ENCODE results near the gene SH3BP2. TPM values are rescaled to one million over a fixed set of nuclear protein-coding genes. Genes with fewer than 3 reads are reported as not detected.

Gene SH3BP2
- polyA plus RNA-seq, 1 experiment: 14.8 TPM

DNA sequence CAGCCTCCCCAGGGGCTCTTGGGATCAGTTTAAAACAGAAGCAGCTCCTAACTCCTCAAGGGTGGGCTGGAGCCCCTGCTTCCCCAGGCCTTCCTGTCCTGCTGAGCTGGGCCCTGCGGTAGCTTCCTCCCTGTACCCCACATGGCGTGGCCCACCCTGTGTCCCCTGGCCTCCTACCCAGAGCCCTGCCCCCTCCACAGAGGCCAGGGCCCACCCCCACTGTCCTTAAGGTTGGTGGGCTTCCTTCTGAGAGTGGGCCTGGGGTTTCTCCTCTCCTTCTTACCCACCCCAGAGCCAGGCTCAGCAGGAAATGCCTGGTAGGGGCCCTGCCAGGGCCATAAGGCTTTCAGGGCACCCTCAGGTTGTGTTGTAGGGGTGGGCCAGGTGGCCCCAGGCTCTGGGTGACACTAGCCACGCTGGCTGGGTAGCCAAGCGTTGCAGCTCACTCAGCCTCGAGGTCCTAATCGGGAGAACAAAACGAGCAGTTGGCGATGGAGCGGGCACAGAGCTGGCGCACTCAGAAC is 11.6 kb downstream of the SH3BP2 start:
- POLR2A ChIA-PET: no interaction called here
- Histone ChIP-seq H3K27ac (ENCODE audit: low read depth, low read length) (no peak overlapping the region), H3K27me3 (ENCODE audit: control insufficient read depth, insufficient read depth, low read length) (no peaks in the 10 kb centered on the region), H3K4me3 (ENCODE audit: low read depth, low read length) (no peak overlapping the region), H3K9me3 (ENCODE audit: control insufficient read depth, insufficient read depth, low read length) (no peaks in the 10 kb centered on the region; the same call in 1 of the 2 replicates)
- TF ChIP-seq, protein P1, sequence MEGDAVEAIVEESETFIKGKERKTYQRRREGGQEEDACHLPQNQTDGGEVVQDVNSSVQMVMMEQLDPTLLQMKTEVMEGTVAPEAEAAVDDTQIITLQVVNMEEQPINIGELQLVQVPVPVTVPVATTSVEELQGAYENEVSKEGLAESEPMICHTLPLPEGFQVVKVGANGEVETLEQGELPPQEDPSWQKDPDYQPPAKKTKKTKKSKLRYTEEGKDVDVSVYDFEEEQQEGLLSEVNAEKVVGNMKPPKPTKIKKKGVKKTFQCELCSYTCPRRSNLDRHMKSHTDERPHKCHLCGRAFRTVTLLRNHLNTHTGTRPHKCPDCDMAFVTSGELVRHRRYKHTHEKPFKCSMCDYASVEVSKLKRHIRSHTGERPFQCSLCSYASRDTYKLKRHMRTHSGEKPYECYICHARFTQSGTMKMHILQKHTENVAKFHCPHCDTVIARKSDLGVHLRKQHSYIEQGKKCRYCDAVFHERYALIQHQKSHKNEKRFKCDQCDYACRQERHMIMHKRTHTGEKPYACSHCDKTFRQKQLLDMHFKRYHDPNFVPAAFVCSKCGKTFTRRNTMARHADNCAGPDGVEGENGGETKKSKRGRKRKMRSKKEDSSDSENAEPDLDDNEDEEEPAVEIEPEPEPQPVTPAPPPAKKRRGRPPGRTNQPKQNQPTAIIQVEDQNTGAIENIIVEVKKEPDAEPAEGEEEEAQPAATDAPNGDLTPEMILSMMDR (IDR thresholded peaks at IDR 0.05; ENCODE audit: low read depth, low read length): no peak
- CTCF ChIA-PET: no interaction called here
- DNase-seq (ENCODE audit: low read depth, low spot score): no peak

DNA sequence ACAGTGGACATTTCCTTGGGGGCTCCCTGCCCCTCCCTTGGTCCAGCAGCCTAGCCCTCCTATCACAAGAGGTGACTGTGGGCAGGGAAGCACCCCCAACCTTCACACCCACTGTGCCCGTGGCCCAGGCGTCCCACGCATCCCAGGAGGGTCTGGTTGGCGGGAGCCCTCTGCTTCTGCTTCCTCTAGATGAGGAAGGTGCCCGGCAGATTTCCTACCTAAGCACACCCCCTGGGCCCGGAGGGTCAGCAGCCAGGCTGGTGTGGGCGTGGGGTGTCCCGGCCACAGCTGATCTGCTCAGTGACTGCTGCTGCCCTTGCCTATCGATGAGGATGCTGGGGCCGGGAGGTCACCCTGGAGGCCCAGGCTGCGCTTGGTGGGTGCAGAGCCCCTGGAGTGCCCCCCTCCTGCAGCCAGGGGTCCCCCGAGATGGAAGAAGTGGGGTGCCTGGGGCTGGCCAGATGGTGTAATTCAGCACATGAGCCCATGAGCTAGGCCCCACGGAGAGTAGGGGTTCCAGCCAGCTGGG is 12.2 kb downstream of the SH3BP2 start:
- ChIA-PET POLR2A (no interaction called here), CTCF (no interaction called here)
- no peak overlapping the region for H3K27ac ChIP-seq (ENCODE audit: low read depth, low read length)
- H3K9me3 ChIP-seq (ENCODE audit: control insufficient read depth, insufficient read depth, low read length): no peaks in the 10 kb centered on the region; the same call in 1 of the 2 replicates
- TF ChIP-seq, protein P1 (IDR thresholded peaks at IDR 0.05; ENCODE audit: low read depth, low read length): no peak
- no peak for DNase-seq (ENCODE audit: low read depth, low spot score)
- no peaks in the 10 kb centered on the region for H3K27me3 ChIP-seq (ENCODE audit: control insufficient read depth, insufficient read depth, low read length)
- H3K4me3 ChIP-seq (ENCODE audit: low read depth, low read length): no peak overlapping the region

DNA sequence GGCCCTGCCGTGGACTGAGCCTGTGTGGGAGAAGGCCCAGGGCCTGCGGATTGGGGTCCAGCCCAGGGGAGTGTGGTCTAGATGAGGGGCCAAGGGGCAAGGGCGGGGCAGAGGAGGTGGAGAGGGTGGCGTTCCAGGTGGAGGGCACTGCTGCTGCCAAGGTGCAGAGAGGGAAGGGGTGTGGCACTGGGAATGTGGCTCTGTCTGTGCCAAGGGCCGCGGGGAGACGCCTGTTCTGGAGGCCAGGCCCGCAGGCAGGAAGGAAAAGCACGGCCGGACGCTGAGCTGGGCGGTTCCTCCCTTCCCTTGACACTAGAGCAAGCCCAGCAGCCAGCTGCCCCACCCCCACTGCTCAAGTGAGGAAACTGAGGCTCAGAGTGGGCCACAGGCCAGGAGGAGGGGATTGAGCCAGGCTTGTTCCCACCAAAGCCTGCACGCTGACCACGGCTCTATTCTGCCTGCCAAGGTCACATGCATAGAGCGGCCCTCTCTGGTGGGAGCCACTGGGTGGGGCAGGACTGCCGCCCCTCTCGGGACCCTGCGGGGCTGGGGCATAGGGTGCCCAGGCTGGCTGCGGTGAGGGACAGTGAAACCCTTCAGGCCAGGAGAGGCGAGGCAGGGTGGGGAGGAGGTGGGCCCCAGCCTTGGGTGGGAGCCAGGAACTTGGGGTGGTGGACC is 13.0 kb downstream of the SH3BP2 start:
- Histone ChIP-seq H3K27me3 (ENCODE audit: control insufficient read depth, insufficient read depth, low read length) (no peaks in the 10 kb centered on the region), H3K27ac (ENCODE audit: low read depth, low read length) (no peak overlapping the region), H3K9me3 (ENCODE audit: control insufficient read depth, insufficient read depth, low read length) (no peaks in the 10 kb centered on the region; the same call in 1 of the 2 replicates), H3K4me3 (ENCODE audit: low read depth, low read length) (no peak overlapping the region)
- no peak for DNase-seq (ENCODE audit: low read depth, low spot score)
- CTCF ChIA-PET: no interaction called here
- TF ChIP-seq, protein P1 (IDR thresholded peaks at IDR 0.05; ENCODE audit: low read depth, low read length): no peak
- POLR2A ChIA-PET: no interaction called here

DNA sequence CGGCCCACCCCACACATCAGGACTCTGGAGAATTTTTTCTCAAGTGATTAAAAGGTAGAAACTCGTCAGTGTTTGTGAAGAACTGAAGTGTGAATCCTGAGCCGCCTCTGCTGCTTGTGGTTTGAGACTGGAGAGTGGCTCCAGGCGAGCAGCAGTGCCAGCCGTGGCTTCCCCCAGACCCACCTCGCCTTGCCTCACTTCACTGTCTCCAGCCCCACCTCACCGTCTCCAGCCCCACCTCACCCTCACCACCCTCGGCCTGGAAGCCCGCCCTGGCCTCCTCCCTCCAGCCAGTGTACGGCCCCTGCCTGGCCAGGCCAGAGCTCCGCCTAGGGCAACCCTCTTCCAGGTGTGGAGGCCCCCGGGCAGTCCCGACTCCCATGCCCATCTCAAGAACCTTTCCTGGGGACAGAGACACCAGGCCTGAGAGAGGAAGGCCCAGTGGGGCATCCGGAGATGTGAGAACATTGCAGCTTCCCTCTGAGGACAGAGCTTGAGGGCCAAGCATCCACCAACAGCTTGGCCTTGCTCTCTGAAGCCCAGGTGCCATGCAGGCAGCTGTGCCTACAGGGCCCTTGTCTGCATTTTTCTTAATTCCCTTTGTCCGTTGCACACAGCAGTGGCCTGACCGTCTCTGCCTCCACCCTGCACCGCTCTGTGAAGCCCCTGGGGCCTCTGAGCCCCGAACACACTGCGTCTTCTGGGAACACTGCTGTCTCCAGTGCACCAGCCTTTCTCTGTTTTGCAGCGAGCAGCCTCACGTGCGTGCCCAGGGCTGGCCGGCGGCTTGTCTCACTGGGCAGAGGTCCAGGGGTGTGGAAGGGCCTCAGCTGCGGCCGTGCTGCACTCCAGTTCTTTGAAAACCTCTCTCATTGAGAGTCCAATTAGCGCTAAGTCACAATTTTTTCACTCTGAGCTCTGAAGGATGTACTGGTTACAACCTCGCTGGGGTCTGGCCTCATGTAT is 13.8 kb downstream of the SH3BP2 start:
- no peak overlapping the region for H3K4me3 ChIP-seq (ENCODE audit: low read depth, low read length)
- H3K27me3 ChIP-seq (ENCODE audit: control insufficient read depth, insufficient read depth, low read length): no peaks in the 10 kb centered on the region
- H3K9me3 ChIP-seq (ENCODE audit: control insufficient read depth, insufficient read depth, low read length): no peaks in the 10 kb centered on the region; the same call in 1 of the 2 replicates
- POLR2A ChIA-PET: no interaction called here
- no peak for DNase-seq (ENCODE audit: low read depth, low spot score)
- CTCF ChIA-PET: no interaction called here
- TF ChIP-seq, protein P1 (IDR thresholded peaks at IDR 0.05; ENCODE audit: low read depth, low read length): no peak
- H3K27ac ChIP-seq (ENCODE audit: low read depth, low read length): no peak overlapping the region
